ENCODE measurements around the gene IMPDH1. TPM values are rescaled to one million over a fixed set of nuclear protein-coding genes. Genes with fewer than 3 reads are reported as not detected.

The IMPDH1 gene
- total RNA-seq, 1 experiment from 2014 or later = 71.3 TPM

Small RNA genes within 50 kb of the gene (small RNA-seq; reads per million reads assigned to genes)
- not detected for gene AC010655.1
- gene RNU7-27P = not detected
- gene RNU7-54P = not detected

Other genes starting within 250 kb of the IMPDH1 start
- gene LEP, start 168.7 kb downstream of the IMPDH1 start, total RNA-seq (2014; rRNA removed; shearing (Covaris generic)) = not detected in 2 replicates
- gene RBM28, start 66.1 kb downstream of the IMPDH1 start, total RNA-seq (2014; rRNA removed; shearing (Covaris generic)) = 30.3 and 31.2 TPM in 2 replicates
- 0.73 TPM in 1 of 2 replicates, not detected in the other for gene PRRT4, start 48.3 kb downstream of the IMPDH1 start, total RNA-seq (2014; rRNA removed; shearing (Covaris generic))
- gene HILPDA, start 45.9 kb upstream of the IMPDH1 start, total RNA-seq (2014; rRNA removed; shearing (Covaris generic)) = 12.2 and 14.0 TPM in 2 replicates
- gene METTL2B, start 66.8 kb upstream of the IMPDH1 start, total RNA-seq (2014; rRNA removed; shearing (Covaris generic)) = 49.4 and 62.9 TPM in 2 replicates

Measured in HT1080 (cell line).